K562 (cell line): ENCODE data around the gene DPH7. TPM values are rescaled to one million over a fixed set of nuclear protein-coding genes. Genes with fewer than 3 reads are reported as not detected.

Experiments
- ATF1 ChIP-seq, 2 experiments: fragments of 450-650 bp in 1 of 2; IDR thresholded peaks; 2 replicates each; pipeline ENCODE4 v1.6.1; 2016; ENCODE audit warnings: missing compliant biosample characterization in 1 of 2, missing genetic modification characterization in 1 of 2
- FOXK1 ChIP-seq: sonication (generic); formaldehyde crosslinking; IDR thresholded peaks from 2 replicates; pipeline ENCODE4 v1.8.0; 2022; ENCODE audit warnings: missing genetic modification reagents, mild to moderate bottlenecking, borderline replicate concordance
- HDAC8 ChIP-seq: fragments of 450-650 bp; IDR thresholded peaks from 2 replicates; pipeline ENCODE4 v1.6.1; 2016; ENCODE audit warnings: mild to moderate bottlenecking, missing genetic modification characterization, moderate library complexity, missing compliant biosample characterization
- L3MBTL2 ChIP-seq: fragments of 450-650 bp; IDR thresholded peaks from 2 replicates; pipeline ENCODE4 v1.6.1; 2016; ENCODE audit warnings: mild to moderate bottlenecking, moderate library complexity
- MCM5 ChIP-seq: fragments of 450-650 bp; IDR thresholded peaks from 2 replicates; pipeline ENCODE4 v1.6.1; 2016; ENCODE audit warnings: low read depth
- NCOR1 ChIP-seq: fragments of 450-650 bp; IDR thresholded peaks from 2 replicates; pipeline ENCODE4 v1.6.1; 2016; ENCODE audit warnings: mild to moderate bottlenecking, moderate library complexity
- SMAD4 ChIP-seq: fragments of 250-450 bp; sonication (Bioruptor Pico); conservative IDR thresholded peaks from 2 replicates; pipeline ENCODE4 v1.8.0; 2021; ENCODE audit warnings: inconsistent platforms, mild to moderate bottlenecking, moderate library complexity
- YY1 ChIP-seq, 3 experiments: IDR thresholded peaks; 2 replicates each; pipeline ENCODE4 v1.6.1; 2011; ENCODE audit warnings: low read length in 2 of 3, mild to moderate bottlenecking in 2 of 3, moderate library complexity in 2 of 3, borderline replicate concordance in 1 of 3, control low read depth in 1 of 3, low read depth in 1 of 3; ENCODE audit not compliant: insufficient read depth in 3 of 3, insufficient replicate concordance in 2 of 3, control insufficient read depth in 1 of 3, insufficient read length in 1 of 3; ENCODE audit errors: extremely low read depth in 1 of 3
- ZNF274 ChIP-seq: IDR thresholded peaks from 2 replicates; pipeline ENCODE4 v1.6.1; 2011; ENCODE audit warnings: low read depth, mild to moderate bottlenecking, low read length, moderate library complexity, borderline replicate concordance
- polyA plus RNA-seq, 8 experiments: library from polyadenylated mRNA; depleted of rRNA in 4 of 8; stranded (reverse) in 5 of 8; unstranded in 3 of 8; fragments of >200 nt; fragmentation: Nextera tagmentation in 2 of 8; fragmentation: Illumina TruSeq in 1 of 8; extraction: Ambion mirVana in 2 of 8; extraction: Trizol in 1 of 8; gene quantifications; 2 replicates each; pipeline versions ENCODE4 v1.2.1 to v1.2.3, GENCODE V29; 2011 to 2014; ENCODE audit warnings: inconsistent platforms in 1 of 8, missing spikeins in 1 of 8
- total RNA-seq, 7 experiments: library from RNA; depleted of rRNA in 6 of 7; stranded (reverse); fragments of >200 nt in 6 of 7; fragmentation: Illumina TruSeq in 2 of 7; extraction: Trizol in 2 of 7; gene quantifications; 2 replicates each; pipeline versions ENCODE4 v1.2.1 to v1.2.3, GENCODE V29; 2011 to 2021; ENCODE audit warnings: low replicate concordance in 1 of 7
- TF ChIP-seq, protein P1 (sequence below): fragments of 450-650 bp; IDR thresholded peaks from 2 replicates; pipeline ENCODE4 v1.6.1; 2017; ENCODE audit warnings: antibody characterized with exemption
- TF ChIP-seq, protein P2 (sequence below): fragments of 250-450 bp; sonication (Bioruptor Pico); IDR thresholded peaks from 2 replicates; pipeline ENCODE4 v1.4.0; 2020
- TF ChIP-seq, protein P3 (sequence below): fragments of 200-800 bp; sonication (Bioruptor generic); IDR thresholded peaks from 2 replicates; pipeline ENCODE4 v1.6.1; 2017; ENCODE audit warnings: missing genetic modification characterization, missing compliant biosample characterization
- TF ChIP-seq, protein P4 (sequence below), 2 experiments: fragments of 250-450 bp in 1 of 2; fragments of 450-650 bp in 1 of 2; sonication (Bioruptor Pico) in 1 of 2; IDR thresholded peaks; 2 replicates each; pipeline versions ENCODE4 v1.6.1 to v1.8.0; 2016 to 2021; ENCODE audit warnings: mild to moderate bottlenecking in 2 of 2, moderate library complexity in 2 of 2, missing compliant biosample characterization in 1 of 2, missing genetic modification characterization in 1 of 2
- TF ChIP-seq, protein P5 (sequence below): fragments of 450-650 bp; IDR thresholded peaks from 2 replicates; pipeline ENCODE4 v1.6.1; 2016; ENCODE audit warnings: missing biosample characterization, missing genetic modification characterization

Gene DPH7
- total and polyA plus RNA-seq, 9 of the 15 experiments (the other 6 are each of a cell fraction or from before 2014, with no cell fraction given) = 13.9 to 68.6 (median 41.3) TPM

DNA sequence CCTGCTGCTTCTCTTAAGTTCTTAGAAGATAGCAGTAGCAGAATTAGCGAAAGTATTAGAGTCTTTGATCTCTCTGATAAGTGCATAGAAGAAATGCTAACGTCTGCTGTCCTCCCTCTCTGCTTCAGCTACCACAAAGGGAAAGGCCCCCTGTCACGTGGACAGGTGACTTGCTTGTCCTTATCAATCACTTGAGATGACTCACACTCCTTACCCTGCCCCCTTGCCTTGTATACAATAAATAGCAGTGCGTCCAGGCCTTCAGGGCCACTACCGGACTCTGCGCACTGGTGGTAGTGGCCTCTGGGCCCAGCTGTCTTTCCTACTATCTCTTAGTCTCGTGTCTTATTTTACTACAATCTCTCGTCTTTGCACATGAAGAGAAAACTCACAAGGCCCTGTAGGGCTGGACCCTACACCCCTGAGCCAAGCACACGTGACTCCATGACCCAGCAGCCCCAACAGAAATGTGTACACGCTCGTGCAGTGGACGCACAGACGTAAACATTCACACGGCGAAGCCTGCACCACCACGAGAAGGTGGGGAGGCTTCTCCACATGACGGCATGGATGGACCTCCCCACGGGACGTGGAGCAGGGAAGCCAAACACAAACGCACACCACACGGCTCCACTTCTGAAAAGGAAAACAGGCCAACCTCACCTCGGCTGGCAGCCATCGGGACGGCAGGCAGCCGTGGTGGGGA is 66.8 kb downstream of the DPH7 start (continued):
- TF ChIP-seq ATF1 (CRISPR knock-in tag; IDR thresholded peaks at IDR 0.05) (no peak), ATF1 (tag; IDR thresholded peaks at IDR 0.05) (peak; percentile 50), HDAC8 (tag) (no peak), ZNF274 (no peak), NCOR1 (peak; percentile 52), FOXK1 (CRISPR knock-in tag) (no peak), SMAD4 (CRISPR knock-in tag) (peak; percentile 57; the same call in 1 of the 2 replicates), MCM5 (no peak), YY1 (IDR thresholded peaks at IDR 0.05; ENCODE audit: borderline replicate concordance in 1 of 3, control insufficient read depth in 1 of 3, extremely low read depth in 1 of 3, insufficient read depth in 3 of 3, insufficient read length in 1 of 3, insufficient replicate concordance in 2 of 3, low read depth in 1 of 3, low read length in 2 of 3) (no peak), L3MBTL2 (peak; percentile 77)
- TF ChIP-seq, protein P1, sequence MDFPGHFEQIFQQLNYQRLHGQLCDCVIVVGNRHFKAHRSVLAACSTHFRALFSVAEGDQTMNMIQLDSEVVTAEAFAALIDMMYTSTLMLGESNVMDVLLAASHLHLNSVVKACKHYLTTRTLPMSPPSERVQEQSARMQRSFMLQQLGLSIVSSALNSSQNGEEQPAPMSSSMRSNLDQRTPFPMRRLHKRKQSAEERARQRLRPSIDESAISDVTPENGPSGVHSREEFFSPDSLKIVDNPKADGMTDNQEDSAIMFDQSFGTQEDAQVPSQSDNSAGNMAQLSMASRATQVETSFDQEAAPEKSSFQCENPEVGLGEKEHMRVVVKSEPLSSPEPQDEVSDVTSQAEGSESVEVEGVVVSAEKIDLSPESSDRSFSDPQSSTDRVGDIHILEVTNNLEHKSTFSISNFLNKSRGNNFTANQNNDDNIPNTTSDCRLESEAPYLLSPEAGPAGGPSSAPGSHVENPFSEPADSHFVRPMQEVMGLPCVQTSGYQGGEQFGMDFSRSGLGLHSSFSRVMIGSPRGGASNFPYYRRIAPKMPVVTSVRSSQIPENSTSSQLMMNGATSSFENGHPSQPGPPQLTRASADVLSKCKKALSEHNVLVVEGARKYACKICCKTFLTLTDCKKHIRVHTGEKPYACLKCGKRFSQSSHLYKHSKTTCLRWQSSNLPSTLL = no peak
- TF ChIP-seq, protein P2, sequence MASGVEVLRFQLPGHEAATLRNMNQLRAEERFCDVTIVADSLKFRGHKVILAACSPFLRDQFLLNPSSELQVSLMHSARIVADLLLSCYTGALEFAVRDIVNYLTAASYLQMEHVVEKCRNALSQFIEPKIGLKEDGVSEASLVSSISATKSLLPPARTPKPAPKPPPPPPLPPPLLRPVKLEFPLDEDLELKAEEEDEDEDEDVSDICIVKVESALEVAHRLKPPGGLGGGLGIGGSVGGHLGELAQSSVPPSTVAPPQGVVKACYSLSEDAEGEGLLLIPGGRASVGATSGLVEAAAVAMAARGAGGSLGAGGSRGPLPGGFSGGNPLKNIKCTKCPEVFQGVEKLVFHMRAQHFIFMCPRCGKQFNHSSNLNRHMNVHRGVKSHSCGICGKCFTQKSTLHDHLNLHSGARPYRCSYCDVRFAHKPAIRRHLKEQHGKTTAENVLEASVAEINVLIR = no peak
- TF ChIP-seq, protein P3, sequence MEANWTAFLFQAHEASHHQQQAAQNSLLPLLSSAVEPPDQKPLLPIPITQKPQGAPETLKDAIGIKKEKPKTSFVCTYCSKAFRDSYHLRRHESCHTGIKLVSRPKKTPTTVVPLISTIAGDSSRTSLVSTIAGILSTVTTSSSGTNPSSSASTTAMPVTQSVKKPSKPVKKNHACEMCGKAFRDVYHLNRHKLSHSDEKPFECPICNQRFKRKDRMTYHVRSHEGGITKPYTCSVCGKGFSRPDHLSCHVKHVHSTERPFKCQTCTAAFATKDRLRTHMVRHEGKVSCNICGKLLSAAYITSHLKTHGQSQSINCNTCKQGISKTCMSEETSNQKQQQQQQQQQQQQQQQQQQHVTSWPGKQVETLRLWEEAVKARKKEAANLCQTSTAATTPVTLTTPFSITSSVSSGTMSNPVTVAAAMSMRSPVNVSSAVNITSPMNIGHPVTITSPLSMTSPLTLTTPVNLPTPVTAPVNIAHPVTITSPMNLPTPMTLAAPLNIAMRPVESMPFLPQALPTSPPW (CRISPR knock-in tag) = peak; percentile 54
- TF ChIP-seq, protein P4, sequence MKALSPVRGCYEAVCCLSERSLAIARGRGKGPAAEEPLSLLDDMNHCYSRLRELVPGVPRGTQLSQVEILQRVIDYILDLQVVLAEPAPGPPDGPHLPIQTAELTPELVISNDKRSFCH (CRISPR knock-in tag; IDR thresholded peaks at IDR 0.05) = no peak
- TF ChIP-seq, protein P4 (tag; IDR thresholded peaks at IDR 0.05) = peak; percentile 76
- TF ChIP-seq, protein P5, sequence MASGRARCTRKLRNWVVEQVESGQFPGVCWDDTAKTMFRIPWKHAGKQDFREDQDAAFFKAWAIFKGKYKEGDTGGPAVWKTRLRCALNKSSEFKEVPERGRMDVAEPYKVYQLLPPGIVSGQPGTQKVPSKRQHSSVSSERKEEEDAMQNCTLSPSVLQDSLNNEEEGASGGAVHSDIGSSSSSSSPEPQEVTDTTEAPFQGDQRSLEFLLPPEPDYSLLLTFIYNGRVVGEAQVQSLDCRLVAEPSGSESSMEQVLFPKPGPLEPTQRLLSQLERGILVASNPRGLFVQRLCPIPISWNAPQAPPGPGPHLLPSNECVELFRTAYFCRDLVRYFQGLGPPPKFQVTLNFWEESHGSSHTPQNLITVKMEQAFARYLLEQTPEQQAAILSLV (tag) = 0 out of 2 replicates have a peak, but pooled peaks have one; percentile 9
